ENCODE data around the gene SIRPD.

SIRPD gene

GRCh38 chr20:1517010-1517409, 40.5 kb downstream of the SIRPD start:
- no peak for ATAC-seq
- no peak for TF ChIP-seq RARB (CRISPR knock-in tag; IDR thresholded peaks at IDR 0.05)
- no peak for TF ChIP-seq ZFP30 (CRISPR knock-in tag; IDR thresholded peaks at IDR 0.05)
- no peak for TF ChIP-seq ZC3H10 (CRISPR knock-in tag; IDR thresholded peaks at IDR 0.05)
- no peak for TF ChIP-seq TCF4 (CRISPR knock-in tag; IDR thresholded peaks at IDR 0.05; ENCODE audit: borderline replicate concordance)
- no peak for TF ChIP-seq BACH2 (CRISPR knock-in tag; IDR thresholded peaks at IDR 0.05; ENCODE audit: borderline replicate concordance)

- TF ChIP-seq ZNF565 (CRISPR knock-in tag; conservative IDR thresholded peaks at IDR 0.05; ENCODE audit: low read depth) (no peak), CSDC2 (CRISPR knock-in tag; IDR thresholded peaks at IDR 0.05) (no peak)
- no peak for ATAC-seq
Measured at GRCh38 chr20:1513801-1514200, 43.7 kb downstream of the SIRPD start.

- TF ChIP-seq GLIS3 (CRISPR knock-in tag; IDR thresholded peaks at IDR 0.05), result no peak
- no peak for TF ChIP-seq CSRNP3 (CRISPR knock-in tag; IDR thresholded peaks at IDR 0.05)
- TF ChIP-seq ZNF70 (CRISPR knock-in tag; IDR thresholded peaks at IDR 0.05), result no peak
- TF ChIP-seq POU6F1 (CRISPR knock-in tag; IDR thresholded peaks at IDR 0.05; ENCODE audit: borderline replicate concordance, low read depth), result no peak
- peak; percentile 88 for ATAC-seq
Measured at GRCh38 chr20:1509237-1509636, 48.3 kb downstream of the SIRPD start.

- no peak for ATAC-seq
- TF ChIP-seq TOX (CRISPR knock-in tag; IDR thresholded peaks at IDR 0.05; ENCODE audit: borderline replicate concordance) (no peak), TSHZ2 (CRISPR knock-in tag; IDR thresholded peaks at IDR 0.05) (no peak), ISL1 (CRISPR knock-in tag; IDR thresholded peaks at IDR 0.05) (no peak), ZFP30 (CRISPR knock-in tag; IDR thresholded peaks at IDR 0.05) (no peak), ZFP3 (CRISPR knock-in tag; IDR thresholded peaks at IDR 0.05) (no peak), CREB5 (CRISPR knock-in tag; IDR thresholded peaks at IDR 0.05; ENCODE audit: low read depth) (no peak), RARB (CRISPR knock-in tag; IDR thresholded peaks at IDR 0.05) (no peak)
Measured at GRCh38 chr20:1508574-1508973, 48.9 kb downstream of the SIRPD start.

GRCh38 chr20:1507276-1507675, 50.2 kb downstream of the SIRPD start:
- TF ChIP-seq CSDC2 (CRISPR knock-in tag; IDR thresholded peaks at IDR 0.05), result no peak
- no peak for ATAC-seq

- no peak for ATAC-seq
- no peak for TF ChIP-seq ARNTL (CRISPR knock-in tag; IDR thresholded peaks at IDR 0.05; ENCODE audit: borderline replicate concordance, low read depth)
- no peak for TF ChIP-seq OSR1 (CRISPR knock-in tag; IDR thresholded peaks at IDR 0.05)
Measured at GRCh38 chr20:1505871-1506270, 51.6 kb downstream of the SIRPD start.
